HG03565 (cell line): Measurements from ENCODE around the gene ATP8A2.

Source experiments
- ATAC-seq: cut with Tn5 transposase; IDR thresholded peaks from one replicate; pipeline ENCODE4 v1.9.1; 2021; ENCODE audit warnings: mild to moderate bottlenecking, moderate library complexity; ENCODE audit not compliant: unreplicated experiment

The ATP8A2 gene

DNA sequence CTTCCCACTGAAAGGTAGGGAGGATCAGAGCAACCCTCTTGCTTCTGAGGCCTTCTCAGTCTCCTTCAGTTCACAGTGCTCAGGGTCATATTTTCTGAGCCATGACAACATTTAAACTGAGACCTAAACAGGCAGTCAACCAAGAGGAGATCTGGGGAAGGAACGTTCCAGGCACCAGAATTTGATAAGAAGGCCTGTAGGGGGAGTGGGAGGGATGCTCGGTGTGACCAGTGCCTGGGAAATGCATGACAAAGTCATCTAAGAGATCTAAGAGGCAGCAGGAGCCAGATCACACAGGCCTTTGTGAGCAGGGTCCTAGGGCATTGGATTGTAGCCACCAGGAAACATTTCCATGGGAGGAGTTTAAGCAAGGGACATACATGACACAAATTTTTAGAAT lies 608.5 kb downstream of the ATP8A2 start:
- no peak for ATAC-seq

DNA sequence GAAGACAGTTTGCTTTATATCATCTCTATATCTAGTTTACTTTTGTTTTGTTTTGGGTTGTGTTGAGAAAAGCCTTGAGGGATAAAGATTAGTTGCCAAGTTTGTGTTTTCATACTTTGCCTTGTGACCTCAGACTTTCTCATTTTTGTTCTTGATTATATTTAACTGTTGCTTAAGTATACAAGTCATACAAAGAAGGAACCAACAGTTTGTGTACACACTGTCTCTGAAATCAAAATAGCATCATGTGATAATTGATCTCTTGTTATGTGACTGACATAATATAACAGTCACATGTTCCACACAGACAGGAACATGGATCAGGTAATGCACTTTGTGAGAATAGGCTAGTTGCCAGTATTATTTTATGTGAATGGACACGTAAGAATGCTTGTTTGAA lies 609.3 kb downstream of the ATP8A2 start:
- no peak for ATAC-seq

- no peak for ATAC-seq
Observed at GRCh38 chr13:25982907-25983306, 611.1 kb downstream of the ATP8A2 start.

DNA sequence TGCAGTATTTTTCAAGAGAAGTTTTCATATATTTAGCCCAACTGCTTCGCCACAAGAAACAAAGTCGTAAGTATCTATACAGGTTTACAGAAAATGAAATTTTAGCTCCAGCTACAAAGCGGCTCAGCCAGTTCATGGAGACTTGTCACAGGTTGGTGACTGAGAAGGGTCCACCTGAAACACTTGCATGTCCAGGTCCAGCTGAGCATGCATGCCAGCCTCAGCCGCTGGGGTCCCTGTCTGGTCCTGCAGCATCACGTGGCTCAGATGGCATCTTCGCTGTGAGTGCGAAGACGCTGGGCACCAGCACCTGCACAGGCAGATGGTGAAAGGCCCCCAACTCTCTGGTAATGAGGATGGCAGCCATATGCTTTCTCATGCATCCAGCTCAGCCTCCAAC lies 616.2 kb downstream of the ATP8A2 start:
- ATAC-seq: no peak

DNA sequence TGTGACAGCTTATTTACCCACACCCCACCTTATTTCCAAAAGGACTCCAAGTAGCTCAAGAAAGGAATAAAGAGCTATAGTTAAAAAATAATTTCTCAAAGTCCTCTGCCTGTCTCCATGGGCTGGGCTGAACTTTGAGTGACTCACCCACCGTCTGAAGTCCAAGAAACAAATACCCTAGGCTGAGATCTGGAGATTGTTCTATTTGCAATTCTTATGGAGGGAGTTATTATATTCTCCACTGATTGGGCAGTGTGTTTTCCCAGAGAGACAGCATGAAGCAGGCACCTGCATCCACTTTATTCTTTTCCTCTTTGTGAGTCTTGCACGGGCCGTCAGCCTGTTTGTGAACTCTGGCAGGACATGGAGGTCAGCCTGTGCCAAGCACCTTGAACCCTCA lies 616.9 kb downstream of the ATP8A2 start:
- no peak for ATAC-seq

GRCh38 chr13:25990801-25991200 lies 619.0 kb downstream of the ATP8A2 start:
- no peak for ATAC-seq

- no peak for ATAC-seq
Observed at GRCh38 chr13:25992076-25992475, 620.3 kb downstream of the ATP8A2 start.

DNA sequence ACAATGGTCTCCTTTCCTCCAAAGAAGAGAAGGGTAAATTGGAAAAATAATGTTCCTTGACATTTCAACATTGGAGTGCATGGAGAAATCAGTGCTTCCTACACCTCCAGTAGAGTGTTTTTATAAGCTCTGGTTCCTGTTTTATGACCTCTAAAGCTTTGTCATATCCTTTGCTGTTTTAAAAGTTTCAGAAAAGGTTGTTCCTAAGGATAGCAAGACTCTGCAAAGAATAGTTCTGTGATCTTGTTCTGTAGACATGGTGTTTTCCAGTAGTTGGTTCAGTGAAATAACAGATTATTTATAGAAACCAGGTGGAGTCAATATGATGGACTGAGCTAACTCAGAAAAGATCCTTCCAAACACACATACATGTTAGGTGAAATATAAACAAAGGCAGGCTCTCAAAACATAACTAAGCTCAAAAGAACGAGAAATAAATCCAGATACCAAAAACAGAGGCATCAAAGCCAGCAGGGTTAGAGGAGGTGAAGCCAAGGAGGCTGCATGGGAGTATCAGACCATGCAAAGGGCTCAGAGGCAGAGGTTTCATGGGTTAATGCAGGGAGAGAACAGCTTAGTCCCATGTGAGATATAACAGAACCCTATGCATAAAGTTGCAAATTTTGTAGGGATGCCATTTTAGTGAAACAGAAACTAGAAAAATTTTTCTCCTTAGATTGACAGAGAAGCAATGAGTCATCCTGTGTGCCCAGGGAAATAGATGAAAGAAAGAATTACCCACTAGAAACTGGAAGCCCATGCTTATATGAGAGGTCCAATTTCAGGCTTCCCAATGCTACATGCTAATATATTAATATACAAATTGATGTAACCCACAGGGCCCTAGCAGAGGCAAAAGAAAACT lies 635.7 kb downstream of the ATP8A2 start:
- no peak for ATAC-seq

DNA sequence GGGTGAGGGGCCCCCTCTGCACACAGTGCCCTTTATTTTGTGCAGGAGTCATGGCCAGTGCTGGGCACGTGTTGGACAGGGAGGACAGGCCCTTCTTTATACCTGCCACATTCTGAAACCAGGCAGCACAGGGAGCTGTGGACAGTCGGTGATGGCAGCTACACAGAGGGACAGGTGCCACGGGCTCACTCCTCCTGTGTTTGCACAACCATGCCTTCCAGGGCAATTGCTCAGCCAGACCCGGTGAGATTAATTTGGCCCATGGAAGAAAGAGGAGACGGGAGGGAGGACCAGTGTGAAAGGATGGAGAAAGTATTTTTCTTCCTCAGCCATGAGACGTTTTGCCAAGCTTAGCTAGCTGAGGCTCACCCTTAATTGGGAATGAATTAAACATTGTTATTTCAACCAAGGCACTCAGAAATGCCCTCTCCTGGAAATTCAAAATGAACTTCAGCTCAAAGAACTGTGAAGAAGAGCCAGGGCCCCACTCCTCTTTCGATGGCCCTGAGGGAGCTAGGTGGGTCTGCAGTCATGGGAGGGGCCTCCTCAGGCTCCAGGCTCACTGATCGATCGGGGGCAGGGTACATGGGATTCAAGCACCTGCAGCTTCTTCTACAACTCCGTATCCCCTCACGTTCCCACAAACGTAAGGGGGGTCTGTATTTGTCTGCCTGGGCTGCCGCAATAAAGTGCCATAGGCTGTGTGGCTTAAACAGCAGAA lies 638.9 kb downstream of the ATP8A2 start:
- ATAC-seq: no peak

GRCh38 chr13:26011208-26011573 lies 639.4 kb downstream of the ATP8A2 start:
- no peak for ATAC-seq

GRCh38 chr13:26011996-26012821 lies 640.4 kb downstream of the ATP8A2 start:
- no peak for ATAC-seq

DNA sequence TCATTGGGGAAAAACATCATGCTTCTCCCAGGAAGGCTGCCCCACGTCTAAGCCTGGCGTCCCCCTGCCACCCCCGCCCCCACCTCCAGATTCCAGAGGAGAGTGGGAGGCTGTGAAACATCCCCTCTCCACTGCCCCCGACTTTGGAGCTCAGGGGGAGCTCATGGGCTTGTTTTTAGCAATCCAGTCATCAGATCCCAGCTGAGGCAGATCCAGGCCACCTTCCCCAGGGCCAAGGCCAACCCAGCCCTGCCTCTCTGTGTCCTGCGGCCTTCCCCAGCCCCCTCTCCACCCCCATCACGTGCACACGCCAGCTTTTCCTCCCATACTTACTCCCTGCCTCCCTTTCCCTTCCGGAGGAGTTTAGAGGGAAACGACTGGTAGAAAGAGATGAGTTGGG lies 641.2 kb downstream of the ATP8A2 start:
- no peak for ATAC-seq

DNA sequence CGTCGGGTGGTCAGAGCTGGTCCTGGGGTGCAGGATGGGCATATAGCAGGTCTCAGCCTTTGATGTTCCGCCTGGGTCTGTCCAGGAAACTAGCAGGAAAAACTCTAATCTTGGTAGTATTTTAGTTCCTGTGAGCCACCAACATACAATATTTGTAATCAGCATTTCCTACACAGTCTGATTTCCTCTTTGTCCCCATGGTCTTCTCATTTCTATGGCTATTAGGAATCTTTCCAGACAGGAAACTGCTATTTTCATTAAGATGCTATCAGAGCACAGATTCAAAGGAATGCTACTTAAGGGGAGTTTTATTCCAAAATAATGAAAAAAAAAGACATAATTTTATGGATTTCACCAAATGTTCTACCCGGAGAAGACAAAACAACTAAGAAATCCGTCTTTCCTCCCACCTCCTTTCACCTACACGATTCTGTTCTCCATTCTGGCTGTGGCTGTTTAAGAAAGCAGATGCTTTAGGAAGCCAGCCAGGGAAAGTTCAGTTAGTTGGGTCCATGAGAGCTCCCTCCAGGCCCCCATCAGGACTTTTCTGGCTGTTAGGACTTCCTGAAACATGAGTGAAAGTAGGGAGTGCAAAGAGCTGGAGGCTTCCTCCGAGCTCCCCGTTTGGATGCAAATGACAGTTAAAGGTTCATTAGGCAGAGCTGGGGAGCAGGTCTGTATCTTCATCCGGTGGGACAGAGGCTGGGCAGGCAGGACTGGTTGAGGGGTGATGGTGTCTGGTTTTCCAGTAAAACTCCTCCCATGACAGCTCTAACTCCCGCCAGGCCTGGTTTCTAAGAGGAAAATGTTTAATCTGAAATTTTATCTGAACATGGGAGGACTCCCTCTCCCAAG lies 643.7 kb downstream of the ATP8A2 start:
- ATAC-seq: no peak

DNA sequence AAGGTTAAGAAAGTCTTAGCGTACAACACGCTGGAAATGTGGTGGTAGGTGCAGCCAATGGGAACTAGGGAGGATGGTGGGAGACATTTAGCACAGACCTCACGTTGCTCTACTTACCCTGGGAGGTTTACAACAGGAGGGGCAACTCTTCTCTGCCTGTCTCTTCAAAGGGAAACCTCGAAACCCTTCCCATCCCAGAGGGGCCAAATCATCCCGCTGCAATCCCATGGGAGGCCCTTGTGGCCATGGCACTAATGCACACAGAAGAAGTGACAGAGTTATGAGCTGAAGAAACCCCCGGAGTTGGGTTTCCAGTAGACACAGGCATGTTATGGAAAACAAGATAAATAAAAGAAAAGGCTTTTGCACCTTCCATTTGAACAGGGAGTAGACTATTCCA lies 644.4 kb downstream of the ATP8A2 start:
- ATAC-seq: no peak

DNA sequence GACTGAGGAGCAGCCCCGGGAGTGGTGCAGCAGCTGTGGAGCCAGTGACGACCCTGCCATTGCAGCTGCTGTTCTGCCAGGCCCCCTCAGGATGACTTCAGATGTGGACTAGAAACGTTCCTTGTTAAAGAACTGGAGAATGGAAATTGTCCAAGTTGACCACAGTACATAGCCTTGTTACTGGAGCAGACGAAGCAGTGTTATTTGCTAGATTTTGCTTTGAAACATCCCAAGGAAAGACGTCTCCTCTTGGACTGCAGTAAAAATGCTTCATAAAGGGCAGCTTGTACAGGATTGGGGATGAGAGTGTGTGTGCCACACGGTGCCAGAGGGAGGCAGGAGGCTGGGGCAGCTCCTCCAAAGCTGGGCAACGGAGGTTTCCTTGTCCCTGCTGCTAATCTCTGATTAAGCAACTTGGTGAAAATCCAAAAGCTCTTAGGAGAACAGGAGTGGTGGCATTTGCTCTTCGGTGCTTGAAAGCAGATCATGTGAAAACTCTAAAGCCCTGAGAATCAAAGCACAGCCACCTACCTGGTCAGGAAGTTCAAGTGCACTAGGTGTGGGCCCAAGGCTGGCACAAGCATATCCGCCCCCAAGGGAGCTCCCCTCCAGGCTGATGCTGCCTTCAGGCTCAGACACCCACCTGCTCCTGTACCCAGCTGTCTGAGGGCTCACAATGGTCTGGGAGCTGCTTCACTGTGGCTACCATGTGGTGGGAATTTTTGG lies 645.6 kb downstream of the ATP8A2 start:
- no peak for ATAC-seq

- ATAC-seq: no peak
Observed at GRCh38 chr13:26017932-26018665, 646.3 kb downstream of the ATP8A2 start.

DNA sequence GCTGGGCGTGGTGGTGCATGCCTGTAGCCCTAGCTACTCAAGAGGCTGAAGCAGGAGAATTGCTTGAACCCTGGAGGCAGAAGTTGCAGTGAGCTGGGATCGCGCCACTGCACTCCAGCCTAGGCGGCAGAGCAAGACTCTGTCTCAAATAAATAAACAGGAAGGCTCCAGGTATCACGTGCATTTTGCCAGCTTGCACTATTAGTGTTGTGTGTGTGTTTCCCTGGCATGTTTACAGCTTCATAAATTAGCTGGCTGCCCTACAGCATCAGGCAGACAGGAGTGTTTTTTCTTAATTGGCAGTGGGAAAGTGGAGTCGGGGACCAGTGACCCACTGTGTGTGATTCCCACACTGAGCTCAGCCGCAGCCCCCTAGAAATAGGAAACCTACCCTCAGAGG lies 647.5 kb downstream of the ATP8A2 start:
- no peak for ATAC-seq

DNA sequence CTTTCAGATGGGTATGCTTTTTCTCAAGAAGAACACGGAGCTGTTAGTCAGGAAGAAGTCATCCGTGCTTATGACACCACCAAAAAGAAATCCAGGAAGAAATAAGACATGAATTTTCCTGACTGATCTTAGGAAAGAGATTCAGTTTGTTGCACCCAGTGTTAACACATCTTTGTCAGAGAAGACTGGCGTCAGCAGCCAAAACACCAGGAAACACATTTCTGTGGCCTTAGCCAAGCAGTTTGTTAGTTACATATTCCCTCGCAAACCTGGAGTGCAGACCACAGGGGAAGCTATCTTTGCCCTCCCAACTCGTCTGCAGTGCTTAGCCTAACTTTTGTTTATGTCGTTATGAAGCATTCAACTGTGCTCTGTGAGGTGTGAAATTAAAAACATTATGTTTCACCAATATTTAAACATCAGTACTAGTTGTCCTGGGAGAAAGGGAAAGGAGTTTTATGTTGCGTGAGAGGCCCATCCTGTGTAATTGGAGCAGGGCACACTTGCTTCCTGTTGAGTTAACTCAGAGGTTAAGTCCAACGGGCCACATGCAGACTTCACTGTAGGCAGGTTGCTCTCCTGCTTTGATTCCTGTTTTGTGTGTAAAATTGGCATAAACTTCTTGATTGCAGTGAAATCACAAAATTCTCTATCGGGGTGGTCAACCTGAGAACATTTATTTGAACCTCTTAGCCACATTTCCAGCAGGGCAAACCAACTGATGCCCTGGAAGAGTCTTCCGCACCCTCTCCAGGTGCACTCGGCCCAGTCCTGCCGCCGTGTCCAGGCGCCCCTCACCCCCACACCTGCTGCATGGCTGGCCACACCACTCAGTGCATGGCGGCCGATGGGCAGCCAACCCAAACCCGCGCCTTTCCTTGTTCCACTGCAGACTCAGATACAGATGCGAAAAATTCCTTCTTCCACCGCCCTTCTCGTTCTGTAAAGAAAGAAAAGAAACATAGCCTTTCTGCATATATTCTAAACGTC lies 648.4 kb downstream of the ATP8A2 start:
- no peak for ATAC-seq
